OCI-LY3 (cell line): ENCODE results near the gene FXR2.

ENCODE experiments used
- EZH2phosphoT487 ChIP-seq: fragments of 200-600 bp; shearing (Covaris generic); IDR thresholded peaks from 2 replicates; pipeline ENCODE4 v1.6.1; 2018; ENCODE audit warnings: antibody characterized with exemption, mixed run types, low read depth
- TF ChIP-seq, protein P1 (sequence below): fragments of 200-600, 300-600 bp; sonication (generic); IDR thresholded peaks from 2 replicates; pipeline ENCODE4 v1.5.1; 2014; ENCODE audit warnings: antibody characterized with exemption, low read length, low read depth

DNA sequence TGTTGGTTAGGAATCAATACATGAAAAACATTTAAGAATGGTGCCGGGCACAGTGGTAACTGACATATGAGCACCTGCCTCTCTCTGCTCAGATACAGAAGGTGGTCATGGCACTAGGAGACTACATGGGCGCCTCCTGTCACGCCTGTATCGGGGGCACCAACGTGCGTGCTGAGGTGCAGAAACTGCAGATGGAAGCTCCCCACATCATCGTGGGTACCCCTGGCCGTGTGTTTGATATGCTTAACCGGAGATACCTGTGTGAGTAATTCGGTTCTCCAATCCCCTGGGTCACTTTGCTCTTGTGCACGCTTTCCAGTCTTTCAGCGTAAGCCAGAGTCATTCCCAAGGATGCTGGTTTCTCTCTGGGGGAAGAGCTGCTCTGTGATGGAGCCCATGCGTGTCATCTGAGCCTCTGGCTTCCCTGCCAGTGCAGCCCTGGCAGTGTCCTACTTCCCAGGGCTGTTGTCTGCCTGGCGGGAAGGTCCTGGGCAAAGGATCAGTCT is 38.2 kb downstream of the FXR2 start:
- TF ChIP-seq, protein P1, sequence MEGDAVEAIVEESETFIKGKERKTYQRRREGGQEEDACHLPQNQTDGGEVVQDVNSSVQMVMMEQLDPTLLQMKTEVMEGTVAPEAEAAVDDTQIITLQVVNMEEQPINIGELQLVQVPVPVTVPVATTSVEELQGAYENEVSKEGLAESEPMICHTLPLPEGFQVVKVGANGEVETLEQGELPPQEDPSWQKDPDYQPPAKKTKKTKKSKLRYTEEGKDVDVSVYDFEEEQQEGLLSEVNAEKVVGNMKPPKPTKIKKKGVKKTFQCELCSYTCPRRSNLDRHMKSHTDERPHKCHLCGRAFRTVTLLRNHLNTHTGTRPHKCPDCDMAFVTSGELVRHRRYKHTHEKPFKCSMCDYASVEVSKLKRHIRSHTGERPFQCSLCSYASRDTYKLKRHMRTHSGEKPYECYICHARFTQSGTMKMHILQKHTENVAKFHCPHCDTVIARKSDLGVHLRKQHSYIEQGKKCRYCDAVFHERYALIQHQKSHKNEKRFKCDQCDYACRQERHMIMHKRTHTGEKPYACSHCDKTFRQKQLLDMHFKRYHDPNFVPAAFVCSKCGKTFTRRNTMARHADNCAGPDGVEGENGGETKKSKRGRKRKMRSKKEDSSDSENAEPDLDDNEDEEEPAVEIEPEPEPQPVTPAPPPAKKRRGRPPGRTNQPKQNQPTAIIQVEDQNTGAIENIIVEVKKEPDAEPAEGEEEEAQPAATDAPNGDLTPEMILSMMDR: no peak
- TF ChIP-seq EZH2phosphoT487: no peak
